HCT116 (cell line): Measurements from ENCODE around the gene SFXN2. TPM values are rescaled to one million over a fixed set of nuclear protein-coding genes. Genes with fewer than 3 reads are reported as not detected.

Experiments used
- ATAC-seq: fragments of 200-7000 bp; cut with Tn5 transposase; 2 replicates; pipeline ENCODE4 v1.9.1; 2020; ENCODE audit warnings: mild to moderate bottlenecking, moderate library complexity
- BruUV-seq: library from RNA; stranded (reverse); fragments of 400-500 nt; replicated peaks from 2 replicates; lab custom pipeline; 2021; lab: Mats Ljungman, UMichigan
- CTCF ChIA-PET: fragments of 300-600 bp; sonication (Branson Sonifier 250); formaldehyde crosslinking; loops from one replicate; lab custom pipeline; 2021; ENCODE audit warnings: antibody characterized with exemption; lab: Charles Lee
- POLR2A ChIA-PET: fragments of 300-600, 350-600 bp; sonication (Branson Sonifier 250); formaldehyde crosslinking; loops from one replicate; lab custom pipeline; 2021; ENCODE audit warnings: antibody characterized with exemption; lab: Charles Lee
- RAD21 ChIA-PET, 2 experiments: fragments of 300-600 bp; sonication (Branson Sonifier 250); formaldehyde crosslinking; loops; one replicate each; lab custom pipeline; 2023; ENCODE audit warnings: low total read pairs in 2 of 2; ENCODE audit not compliant: uncharacterized antibody in 2 of 2, unreplicated experiment in 2 of 2, low non-redundant PET in 1 of 2; lab: Charles Lee
- DNase-seq: peaks from one replicate; pipeline ENCODE4 v3.0.0-alpha.2; 2010; ENCODE audit warnings: low read depth, low spot score
- H2AFZ ChIP-seq: fragments of 200-600 bp; shearing (Covaris generic), sonication (generic); 2 replicates; pipeline ENCODE4 v1.6.1; 2017; ENCODE audit warnings: low read depth, mixed run types, mixed read lengths, antibody characterized with exemption, low read length; ENCODE audit not compliant: poor library complexity, severe bottlenecking
- H3K27ac ChIP-seq: 2 replicates; pipeline ENCODE4 v1.5.1; 2012; ENCODE audit warnings: low read depth, low read length
- H3K27me3 ChIP-seq: fragments of 200-600 bp; sonication (generic); 2 replicates; pipeline ENCODE4 v1.6.1; 2016; ENCODE audit warnings: mixed run types, low read length, mixed read lengths; ENCODE audit not compliant: insufficient read depth
- H3K36me3 ChIP-seq, 2 experiments: fragments of 200-500 bp in 1 of 2; fragments of 200-600 bp in 1 of 2; sonication (Bioruptor generic) in 1 of 2; sonication (generic) in 1 of 2; 2 replicates each; pipeline versions ENCODE4 v1.5.1 to v1.6.1; 2014 to 2016; ENCODE audit warnings: low read length in 2 of 2, inconsistent platforms in 1 of 2, mixed read lengths in 1 of 2, mixed run types in 1 of 2; ENCODE audit not compliant: insufficient read depth in 2 of 2, control insufficient read depth in 1 of 2
- H3K4me1 ChIP-seq, 2 experiments: fragments of 200-600 bp in 1 of 2; sonication (generic) in 1 of 2; 2 replicates each; pipeline versions ENCODE4 v1.5.1 to v1.6.1; 2012 to 2017; ENCODE audit warnings: low read length in 2 of 2, inconsistent platforms in 1 of 2, mild to moderate bottlenecking in 1 of 2, mixed read lengths in 1 of 2, mixed run types in 1 of 2, moderate library complexity in 1 of 2; ENCODE audit not compliant: insufficient read depth in 2 of 2, control insufficient read depth in 1 of 2
- H3K4me2 ChIP-seq: fragments of 200-600 bp; sonication (generic); 2 replicates; pipeline ENCODE4 v1.6.1; 2017; ENCODE audit warnings: mixed run types, low read length, mixed read lengths
- H3K4me3 ChIP-seq, 2 experiments: fragments of 200-600 bp in 1 of 2; sonication (generic) in 1 of 2; replicated peaks in 1 of 2; 2 replicates each; pipeline ENCODE4 v1.5.1; 2011 to 2016; ENCODE audit warnings: low read length in 2 of 2, control low read depth in 1 of 2, low read depth in 1 of 2, mild to moderate bottlenecking in 1 of 2, mixed read lengths in 1 of 2, mixed run types in 1 of 2
- H3K79me2 ChIP-seq: fragments of 200-600 bp; sonication (generic); 2 replicates; pipeline ENCODE4 v1.6.1; 2017; ENCODE audit warnings: mild to moderate bottlenecking, mixed run types, low read length, moderate library complexity, mixed read lengths; ENCODE audit not compliant: insufficient read depth
- H3K9ac ChIP-seq: fragments of 200-600 bp; sonication (generic); 2 replicates; pipeline ENCODE4 v1.6.1; 2016; ENCODE audit warnings: low read length, mixed read lengths
- H3K9me2 ChIP-seq: fragments of 200-600 bp; sonication (generic), shearing (Covaris generic); 2 replicates; pipeline ENCODE4 v1.6.1; 2017; ENCODE audit warnings: mixed run types, mild to moderate bottlenecking, moderate library complexity; ENCODE audit not compliant: insufficient read depth
- H3K9me3 ChIP-seq, 2 experiments: fragments of 200-500 bp in 1 of 2; fragments of 200-600 bp in 1 of 2; sonication (Bioruptor generic) in 1 of 2; sonication (generic) in 1 of 2; 2 replicates each; pipeline ENCODE4 v1.6.1; 2014 to 2017; ENCODE audit warnings: low read length in 2 of 2, mixed read lengths in 2 of 2, inconsistent platforms in 1 of 2, low read depth in 1 of 2, mild to moderate bottlenecking in 1 of 2, mixed run types in 1 of 2, moderate library complexity in 1 of 2; ENCODE audit not compliant: control insufficient read depth in 1 of 2, insufficient read depth in 1 of 2
- H4K20me1 ChIP-seq: fragments of 200-600 bp; sonication (generic), shearing (Covaris generic); 2 replicates; pipeline ENCODE4 v1.6.1; 2017; ENCODE audit warnings: mixed run types, mild to moderate bottlenecking, moderate library complexity; ENCODE audit not compliant: insufficient read depth
- CBX3 ChIP-seq: IDR thresholded peaks from 2 replicates; pipeline ENCODE4 v1.6.1; 2012; ENCODE audit warnings: low read depth
- CEBPB ChIP-seq: IDR thresholded peaks from 2 replicates; pipeline ENCODE4 v1.6.1; 2012; ENCODE audit warnings: low read depth
- EGR1 ChIP-seq: IDR thresholded peaks from 2 replicates; pipeline ENCODE4 v1.6.1; 2012; ENCODE audit warnings: low read depth
- FOSL1 ChIP-seq: IDR thresholded peaks from 2 replicates; pipeline ENCODE4 v1.6.1; 2012; ENCODE audit warnings: low read depth
- POLR2AphosphoS5 ChIP-seq: IDR thresholded peaks from 2 replicates; pipeline ENCODE4 v1.6.1; 2011; ENCODE audit warnings: mild to moderate bottlenecking, low read depth, low read length, moderate library complexity
- SP1 ChIP-seq: IDR thresholded peaks from 2 replicates; pipeline ENCODE4 v1.6.1; 2012; ENCODE audit warnings: low read depth
- ZNF274 ChIP-seq: fragments of 200-500 bp; sonication (Bioruptor generic); IDR thresholded peaks from 2 replicates; pipeline ENCODE4 v1.6.1; 2014; ENCODE audit warnings: mild to moderate bottlenecking, low read depth, low read length, inconsistent platforms
- intact Hi-C: fragments of 100-400 bp; cut with micrococcal nuclease; formaldehyde crosslinking; loops from 2 replicates; pipeline ENCODE4 v1.10.0; 2022
- total RNA-seq: library from RNA; stranded (reverse); gene quantifications from one replicate; pipeline ENCODE4 v1.2.1, GENCODE V29; 2021; ENCODE audit not compliant: unreplicated experiment
- TF ChIP-seq, protein P1 (sequence below): IDR thresholded peaks from 2 replicates; pipeline ENCODE4 v1.6.1; 2012
- TF ChIP-seq, protein P2 (sequence below): IDR thresholded peaks from 2 replicates; pipeline ENCODE4 v1.6.1; 2011; ENCODE audit warnings: mild to moderate bottlenecking, low read length, moderate library complexity; ENCODE audit not compliant: insufficient replicate concordance; ENCODE audit errors: extremely low read depth

Gene SFXN2
- total RNA-seq, 1 experiment from 2014 or later, result 22.9 TPM

DNA sequence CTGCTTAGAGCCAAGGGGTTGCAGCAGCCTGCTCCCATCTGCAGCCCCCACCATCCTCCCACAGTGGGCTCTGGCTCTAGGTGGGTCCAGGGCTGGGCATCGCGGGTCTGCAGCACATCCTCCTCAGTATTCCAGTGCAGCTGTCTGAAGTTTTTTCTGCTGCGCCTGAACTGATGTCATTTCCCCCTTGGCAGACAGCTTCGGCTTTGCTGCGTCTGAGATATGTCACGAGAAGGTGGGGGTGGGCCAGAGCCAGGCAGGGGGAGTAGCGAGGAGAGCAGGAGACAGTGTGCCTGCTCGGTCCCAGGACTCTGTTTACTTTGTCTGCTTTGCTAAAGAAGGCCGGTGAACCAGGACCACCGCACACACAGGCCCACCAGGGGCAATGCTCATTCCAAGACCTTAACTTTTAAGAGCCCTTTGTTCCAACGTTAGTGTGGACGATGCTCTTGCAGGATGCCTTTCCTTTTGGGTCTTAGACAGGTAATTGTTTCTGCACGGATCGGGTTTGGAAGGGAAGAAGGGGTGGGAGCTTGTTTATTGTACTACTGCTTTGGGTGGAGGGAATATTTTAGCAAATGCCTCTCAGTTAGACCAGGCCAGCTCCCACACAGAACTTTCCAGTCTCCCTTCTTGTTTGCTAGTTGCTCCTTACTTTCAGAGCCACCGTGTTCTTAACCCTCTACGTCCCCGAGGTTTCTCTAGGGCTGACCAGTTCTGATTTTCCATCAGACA is 61.7 kb downstream of the SFXN2 start:
- no peak overlapping the region for H2AFZ ChIP-seq
- no peaks in the 10 kb centered on the region for H3K79me2 ChIP-seq
- no peaks in the 10 kb centered on the region for H3K9me2 ChIP-seq
- H3K4me3 ChIP-seq, result no peak overlapping the region
- H3K9ac ChIP-seq, result no peak overlapping the region
- DNase-seq, result no peak
- BruUV-seq, result no TSS peak
- CTCF ChIA-PET, result no interaction called here
- RAD21 ChIA-PET, result no interaction called here
- H3K9me3 ChIP-seq, result no peaks in the 10 kb centered on the region
- H3K27ac ChIP-seq, result no peak overlapping the region
- no peaks in the 10 kb centered on the region for H3K4me1 ChIP-seq
- TF ChIP-seq FOSL1, result no peak
- intact Hi-C loops, result no loop called here
- POLR2A ChIA-PET, result no interaction called here
- H3K36me3 ChIP-seq, result no peaks in the 10 kb centered on the region
- no peaks in the 10 kb centered on the region for H3K27me3 ChIP-seq
- no peak overlapping the region for H3K4me2 ChIP-seq
- no peaks in the 10 kb centered on the region for H4K20me1 ChIP-seq
- ATAC-seq, result no peak

DNA sequence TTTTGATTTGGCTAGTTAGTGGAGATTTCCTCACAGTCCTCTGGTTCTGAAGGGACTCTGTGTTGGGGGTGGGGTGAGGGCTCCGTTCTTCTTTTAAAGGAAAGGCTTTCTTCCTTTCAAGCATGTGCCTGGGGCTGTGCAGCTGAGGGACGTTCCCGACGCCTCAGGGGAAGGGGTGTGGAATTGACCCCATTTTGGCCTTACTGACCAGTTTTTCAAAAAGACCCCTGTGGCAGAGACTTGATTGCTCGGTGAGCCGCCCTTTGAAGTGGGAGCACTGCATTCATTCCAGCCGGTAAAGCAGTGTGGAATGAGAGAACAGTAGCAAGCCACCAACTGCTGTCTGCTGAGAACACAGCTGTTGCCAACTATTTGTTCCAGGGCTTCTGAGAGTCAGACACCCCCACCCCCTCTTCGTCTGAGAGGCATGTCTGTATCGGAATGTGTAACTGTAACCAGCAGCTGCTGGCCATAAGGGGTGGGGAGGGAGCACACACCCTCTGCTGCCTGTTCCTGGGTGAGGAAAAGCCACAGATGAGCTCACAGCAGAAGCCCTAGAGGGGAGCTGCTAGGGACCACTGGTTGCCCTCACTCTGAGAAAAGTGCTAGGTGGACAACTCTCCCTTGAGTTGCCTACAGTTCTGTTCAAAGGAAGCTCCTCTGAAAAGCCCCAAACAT is 62.5 kb downstream of the SFXN2 start:
- CTCF ChIA-PET, result no interaction called here
- Histone ChIP-seq H3K4me3 (no peak overlapping the region), H3K9ac (no peak overlapping the region)
- DNase-seq (no peak), ATAC-seq (no peak)
- no peak for TF ChIP-seq SP1
- TF ChIP-seq, protein P1, sequence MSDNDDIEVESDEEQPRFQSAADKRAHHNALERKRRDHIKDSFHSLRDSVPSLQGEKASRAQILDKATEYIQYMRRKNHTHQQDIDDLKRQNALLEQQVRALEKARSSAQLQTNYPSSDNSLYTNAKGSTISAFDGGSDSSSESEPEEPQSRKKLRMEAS, result no peak
- no peak for TF ChIP-seq POLR2AphosphoS5
- no peak for TF ChIP-seq ZNF274
- no peak for TF ChIP-seq CBX3
- TF ChIP-seq, protein P2, sequence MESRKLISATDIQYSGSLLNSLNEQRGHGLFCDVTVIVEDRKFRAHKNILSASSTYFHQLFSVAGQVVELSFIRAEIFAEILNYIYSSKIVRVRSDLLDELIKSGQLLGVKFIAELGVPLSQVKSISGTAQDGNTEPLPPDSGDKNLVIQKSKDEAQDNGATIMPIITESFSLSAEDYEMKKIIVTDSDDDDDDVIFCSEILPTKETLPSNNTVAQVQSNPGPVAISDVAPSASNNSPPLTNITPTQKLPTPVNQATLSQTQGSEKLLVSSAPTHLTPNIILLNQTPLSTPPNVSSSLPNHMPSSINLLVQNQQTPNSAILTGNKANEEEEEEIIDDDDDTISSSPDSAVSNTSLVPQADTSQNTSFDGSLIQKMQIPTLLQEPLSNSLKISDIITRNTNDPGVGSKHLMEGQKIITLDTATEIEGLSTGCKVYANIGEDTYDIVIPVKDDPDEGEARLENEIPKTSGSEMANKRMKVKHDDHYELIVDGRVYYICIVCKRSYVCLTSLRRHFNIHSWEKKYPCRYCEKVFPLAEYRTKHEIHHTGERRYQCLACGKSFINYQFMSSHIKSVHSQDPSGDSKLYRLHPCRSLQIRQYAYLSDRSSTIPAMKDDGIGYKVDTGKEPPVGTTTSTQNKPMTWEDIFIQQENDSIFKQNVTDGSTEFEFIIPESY, result no peak
- no peak for TF ChIP-seq EGR1
- TF ChIP-seq CEBPB, result no peak
- no peak for TF ChIP-seq FOSL1
- TF ChIP-seq, all 23 proteins: peak for 0
- Histone ChIP-seq H3K36me3 (no peaks in the 10 kb centered on the region), H3K27ac (no peak overlapping the region), H3K9me3 (no peaks in the 10 kb centered on the region), H3K79me2 (no peaks in the 10 kb centered on the region), H3K9me2 (no peaks in the 10 kb centered on the region), H3K4me1 (no peaks in the 10 kb centered on the region), H3K27me3 (no peaks in the 10 kb centered on the region), H4K20me1 (no peaks in the 10 kb centered on the region), H3K4me2 (no peak overlapping the region), H2AFZ (no peak overlapping the region)
- BruUV-seq, result no TSS peak
- intact Hi-C loops, result no loop called here
- ChIA-PET RAD21 (no interaction called here), POLR2A (no interaction called here)
